Stomach (tissue), 9 donors: Measurements from ENCODE around the gene LACTBL1. TPM values are rescaled to one million over a fixed set of nuclear protein-coding genes. Genes with fewer than 3 reads are reported as not detected.

Experiments used
- DNase-seq, 2 donors: peaks; one replicate each; pipeline versions ENCODE4 v3.0.0 to v3.0.0-alpha.2; 2013 to 2019
- H3K27ac ChIP-seq, 5 donors: fragments of 200-600 bp in 4 of 5; sonication (generic) in 4 of 5; one replicate each; pipeline ENCODE4 v1.5.1; 2013 to 2019; ENCODE audit warnings: mild to moderate bottlenecking in 1 of 5, moderate library complexity in 1 of 5
- H3K27me3 ChIP-seq, 3 donors: fragments of 200-600 bp; sonication (generic); one replicate each; pipeline ENCODE4 v1.5.1; 2017 to 2019; ENCODE audit warnings: mixed run types in 1 of 3
- H3K36me3 ChIP-seq, 4 donors: fragments of 200-600 bp; sonication (generic); 1 replicate in 3 of 4; 2 replicates in 1 of 4; pipeline ENCODE4 v1.5.1; 2016 to 2019
- H3K4me1 ChIP-seq, 4 donors: fragments of 200-600 bp; sonication (generic); one replicate each; pipeline ENCODE4 v1.5.1; 2016 to 2019
- H3K4me3 ChIP-seq, 4 donors: fragments of 200-600 bp; sonication (generic) in 3 of 4; one replicate each; pipeline ENCODE4 v1.5.1; 2016 to 2019; ENCODE audit warnings: mild to moderate bottlenecking in 1 of 4
- H3K9me3 ChIP-seq, 4 donors: fragments of 200-600 bp; sonication (generic); one replicate each; pipeline ENCODE4 v1.5.1; 2016 to 2019
- EP300 ChIP-seq: sonication (generic); formaldehyde crosslinking; IDR thresholded peaks from one replicate; pipeline ENCODE4 v1.6.1; 2017; ENCODE audit warnings: antibody characterized with exemption
- POLR2A ChIP-seq, 4 donors: fragments of 450-650 bp; IDR thresholded peaks; one replicate each; pipeline ENCODE4 v1.6.1; 2016; ENCODE audit warnings: antibody characterized with exemption in 4 of 4, control low read depth in 2 of 4, mild to moderate bottlenecking in 1 of 4, moderate library complexity in 1 of 4
- POLR2AphosphoS5 ChIP-seq, 3 donors: sonication (generic); formaldehyde crosslinking; IDR thresholded peaks; one replicate each; pipeline ENCODE4 v1.6.1; 2016; ENCODE audit warnings: antibody characterized with exemption in 3 of 3
- WGBS, 5 donors: extraction: QIAGEN DNeasy Blood & Tissue Kit in 3 of 5; methylation state at CpG; one replicate each; pipeline versions ENCODE4 v1.1.5 to v1.1.7; 2013 to 2018; 5-methylcytosine and 5-hydroxymethylcytosine counted together
- intact Hi-C: fragments of 100-400 bp; cut with DNase I; formaldehyde crosslinking; loops from one replicate; pipeline ENCODE4 v1.15.1; 2023; ENCODE audit warnings: low total_unique reads
- polyA plus RNA-seq, 3 donors: library from polyadenylated mRNA; stranded (reverse); fragments of 200-250 nt; gene quantifications; one replicate each; pipeline ENCODE4 v1.2.3, GENCODE V29; 2013
- total RNA-seq, 5 donors: library from RNA; depleted of rRNA; stranded (reverse); fragments of >200 nt; gene quantifications; one replicate each; pipeline versions ENCODE4 v1.1.0 to v1.2.3, GENCODE V29; 2014 to 2016
- TF ChIP-seq, protein P1 (sequence below), 7 experiments: fragments of 450-650 bp in 4 of 7; fragments of 200-600 bp in 3 of 7; sonication (generic) in 3 of 7; IDR thresholded peaks; one replicate each; pipeline ENCODE4 v1.5.1; 2016 to 2019; ENCODE audit warnings: antibody characterized with exemption in 7 of 7, control low read depth in 2 of 7, mild to moderate bottlenecking in 1 of 7
- donor health status: healthy with polysubstance abuse.
- donor health status: Bipolar disorder and iron deficiency.
- donor health status: healthy.

The LACTBL1 gene
- total and polyA plus RNA-seq, 8 donors = not detected

DNA sequence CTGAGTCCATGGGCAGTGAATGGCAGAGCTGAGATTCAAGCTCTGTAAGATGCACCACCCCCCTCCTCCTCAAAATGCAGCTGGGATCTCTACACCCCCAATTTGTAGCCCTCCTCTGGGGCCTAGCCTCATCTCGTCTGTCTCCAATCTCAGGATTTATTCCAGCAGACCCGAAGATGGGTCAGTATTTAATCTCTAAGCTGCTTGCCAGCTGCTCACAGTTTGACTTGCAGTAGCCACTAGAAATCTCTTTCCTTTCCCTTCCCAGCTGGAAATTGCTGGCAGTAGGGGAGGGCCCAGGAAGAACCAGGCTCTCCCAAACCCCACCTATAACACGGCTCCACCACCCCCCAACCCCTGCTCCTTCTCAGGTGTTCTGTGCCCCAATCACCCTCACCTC is 1.5 kb downstream of the LACTBL1 start:
- Histone ChIP-seq H3K9me3 (peaks cover 0 to 9% (median 4%) of the 10 kb centered on the region in 4 donors), H3K4me1 (peaks cover 0 to 12% (median 3%) of the 10 kb centered on the region in 4 donors), H3K36me3 (no peaks in the 10 kb centered on the region), H3K27ac (no peak overlapping the region), H3K27me3 (peaks cover 0 to 66% (median 22%) of the 10 kb centered on the region in 3 donors), H3K4me3 (no peak overlapping the region)
- TF ChIP-seq POLR2AphosphoS5 (IDR thresholded peaks at IDR 0.05) (no peak), EP300 (no peak), POLR2A (IDR thresholded peaks at IDR 0.05) (no peak)
- TF ChIP-seq, protein P1, sequence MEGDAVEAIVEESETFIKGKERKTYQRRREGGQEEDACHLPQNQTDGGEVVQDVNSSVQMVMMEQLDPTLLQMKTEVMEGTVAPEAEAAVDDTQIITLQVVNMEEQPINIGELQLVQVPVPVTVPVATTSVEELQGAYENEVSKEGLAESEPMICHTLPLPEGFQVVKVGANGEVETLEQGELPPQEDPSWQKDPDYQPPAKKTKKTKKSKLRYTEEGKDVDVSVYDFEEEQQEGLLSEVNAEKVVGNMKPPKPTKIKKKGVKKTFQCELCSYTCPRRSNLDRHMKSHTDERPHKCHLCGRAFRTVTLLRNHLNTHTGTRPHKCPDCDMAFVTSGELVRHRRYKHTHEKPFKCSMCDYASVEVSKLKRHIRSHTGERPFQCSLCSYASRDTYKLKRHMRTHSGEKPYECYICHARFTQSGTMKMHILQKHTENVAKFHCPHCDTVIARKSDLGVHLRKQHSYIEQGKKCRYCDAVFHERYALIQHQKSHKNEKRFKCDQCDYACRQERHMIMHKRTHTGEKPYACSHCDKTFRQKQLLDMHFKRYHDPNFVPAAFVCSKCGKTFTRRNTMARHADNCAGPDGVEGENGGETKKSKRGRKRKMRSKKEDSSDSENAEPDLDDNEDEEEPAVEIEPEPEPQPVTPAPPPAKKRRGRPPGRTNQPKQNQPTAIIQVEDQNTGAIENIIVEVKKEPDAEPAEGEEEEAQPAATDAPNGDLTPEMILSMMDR (IDR thresholded peaks at IDR 0.05) = no peak
- DNase-seq = no peak
- 22 to 52% (median 33%) methylated on average over 3 of the region's 3 CpGs for WGBS, 5 donors
- intact Hi-C loops = no loop called here

DNA sequence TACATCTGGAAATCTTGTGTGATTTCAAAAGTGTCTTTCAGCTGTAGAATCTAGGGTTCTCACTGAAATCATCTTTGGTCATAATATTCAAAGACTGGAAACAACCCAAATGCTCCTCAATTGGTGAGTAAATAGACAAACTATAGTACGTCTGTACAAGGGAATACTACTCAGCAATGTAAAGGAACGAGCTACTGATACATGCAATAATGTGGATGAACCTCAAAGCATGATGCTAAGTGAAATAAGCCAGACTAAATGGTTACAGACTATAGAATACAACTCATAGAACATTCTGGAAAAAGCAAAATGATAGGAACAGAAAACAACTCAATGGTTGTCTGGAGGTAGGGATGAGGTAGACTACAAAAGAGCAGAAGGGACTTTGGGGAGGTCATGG is 2.6 kb downstream of the LACTBL1 start:
- peaks cover 0 to 12% (median 3%) of the 10 kb centered on the region in 4 donors for H3K4me1 ChIP-seq
- H3K36me3 ChIP-seq = no peaks in the 10 kb centered on the region
- intact Hi-C loops = no loop called here
- H3K27me3 ChIP-seq = peaks cover 0 to 58% (median 22%) of the 10 kb centered on the region in 3 donors
- WGBS, 5 donors = 83 to 94% (median 86%) methylated on average over 2 of the region's 2 CpGs
- no peak for TF ChIP-seq EP300
- TF ChIP-seq POLR2A (IDR thresholded peaks at IDR 0.05) = no peak
- TF ChIP-seq POLR2AphosphoS5 (IDR thresholded peaks at IDR 0.05) = no peak
- TF ChIP-seq, protein P1 (IDR thresholded peaks at IDR 0.05) = no peak
- H3K4me3 ChIP-seq = no peak overlapping the region
- peaks cover 0 to 11% (median 4%) of the 10 kb centered on the region in 4 donors for H3K9me3 ChIP-seq
- no peak overlapping the region for H3K27ac ChIP-seq
- DNase-seq = no peak

- WGBS, 5 donors = 12 to 16% (median 16%) methylated on average over 5 of the region's 5 CpGs
- intact Hi-C loops = loop anchor here (10.0 kb wide), 1 partner anchor 265 kb away; no protein-coding TSS in a partner anchor
- DNase-seq = peak in 1 of 2 donors; percentile 86
Measured at GRCh38 chr1:22969304-22969709, 3.4 kb downstream of the LACTBL1 start.

DNA sequence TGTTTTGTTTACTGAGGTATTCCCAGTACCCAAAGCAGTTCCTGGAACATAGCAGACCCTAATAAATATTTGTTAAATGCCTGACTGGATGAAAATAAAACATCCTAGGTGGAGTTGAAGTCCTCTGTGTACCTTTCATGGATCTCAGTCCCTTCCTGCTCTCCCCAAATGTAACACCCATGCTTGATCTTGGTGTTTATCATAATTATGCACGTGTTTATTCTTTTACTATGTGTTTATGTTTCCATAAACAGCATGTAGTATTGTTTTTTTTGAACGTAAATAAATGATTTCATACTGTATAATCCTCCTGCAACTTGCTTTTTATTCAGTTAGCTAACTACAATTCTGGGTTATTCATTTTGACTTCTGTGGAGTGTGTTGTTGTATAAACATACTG is 4.8 kb downstream of the LACTBL1 start:
- intact Hi-C loops = loop anchor here (10.0 kb wide), 1 partner anchor 263 kb away; no protein-coding TSS in a partner anchor
- H3K4me3 ChIP-seq = no peak overlapping the region

More at GRCh38 chr1:22969304-22969709, 3.4 kb downstream of the LACTBL1 start:
- H3K4me3 ChIP-seq = no peak overlapping the region
- peaks cover 0 to 11% (median 4%) of the 10 kb centered on the region in 4 donors for H3K9me3 ChIP-seq
- TF ChIP-seq EP300 (no peak), POLR2AphosphoS5 (IDR thresholded peaks at IDR 0.05) (no peak), POLR2A (IDR thresholded peaks at IDR 0.05) (no peak)
- TF ChIP-seq, protein P1 (IDR thresholded peaks at IDR 0.05) = no peak
- H3K4me1 ChIP-seq = peaks cover 0 to 12% (median 3%) of the 10 kb centered on the region in 4 donors
- no peaks in the 10 kb centered on the region for H3K36me3 ChIP-seq
- H3K27me3 ChIP-seq = peaks cover 0 to 60% (median 22%) of the 10 kb centered on the region in 3 donors
- H3K27ac ChIP-seq = no peak overlapping the region

More for the DNA sequence above, 4.8 kb downstream of the LACTBL1 start:
- Histone ChIP-seq H3K27me3 (peaks cover 0 to 52% (median 17%) of the 10 kb centered on the region in 3 donors), H3K36me3 (no peaks in the 10 kb centered on the region), H3K27ac (no peak overlapping the region), H3K9me3 (peaks cover 0 to 11% (median 4%) of the 10 kb centered on the region in 4 donors), H3K4me1 (peaks cover 0 to 12% (median 5%) of the 10 kb centered on the region in 4 donors)
- 26 to 47% (median 39%) methylated on average over 2 of the region's 2 CpGs for WGBS, 5 donors
- TF ChIP-seq POLR2AphosphoS5 (IDR thresholded peaks at IDR 0.05) (no peak), EP300 (no peak), POLR2A (IDR thresholded peaks at IDR 0.05) (no peak)
- TF ChIP-seq, protein P1 (IDR thresholded peaks at IDR 0.05) = no peak
- DNase-seq = no peak
